Heart left ventricle (tissue), 16 donors: ENCODE results near the gene C4orf54. TPM values are rescaled to one million over a fixed set of nuclear protein-coding genes. Genes with fewer than 3 reads are reported as not detected.

Source experiments
- ATAC-seq, 4 donors: fragments of 200-7000 bp; cut with Tn5 transposase; one replicate each; pipeline ENCODE4 v1.9.1; 2020 to 2022; ENCODE audit warnings: moderate library complexity in 4 of 4, mild to moderate bottlenecking in 3 of 4, moderate number of reproducible peaks in 1 of 4
- DNase-seq, 5 donors: peaks; one replicate each; pipeline ENCODE4 v3.0.0-alpha.2; 2020
- H3K27ac ChIP-seq, 12 donors: fragments of 200-600 bp; sonication (generic) in 4 of 12; one replicate each; pipeline versions ENCODE4 v1.5.0 to v1.8.0; 2016 to 2022; ENCODE audit warnings: mild to moderate bottlenecking in 2 of 12
- H3K27me3 ChIP-seq, 9 donors: fragments of 200-600 bp; sonication (generic) in 2 of 9; one replicate each; pipeline versions ENCODE4 v1.5.1 to v1.8.0; 2016 to 2022; ENCODE audit warnings: mild to moderate bottlenecking in 3 of 9
- H3K36me3 ChIP-seq, 9 donors: fragments of 200-600 bp; sonication (generic) in 2 of 9; one replicate each; pipeline versions ENCODE4 v1.5.0 to v1.8.0; 2018 to 2022; ENCODE audit warnings: mild to moderate bottlenecking in 2 of 9
- H3K4me1 ChIP-seq, 12 donors: fragments of 200-600 bp; sonication (generic) in 4 of 12; one replicate each; pipeline versions ENCODE4 v1.5.0 to v1.8.0; 2016 to 2022; ENCODE audit warnings: mild to moderate bottlenecking in 3 of 12
- H3K4me3 ChIP-seq, 12 donors: fragments of 200-600 bp; sonication (generic) in 4 of 12; one replicate each; pipeline versions ENCODE4 v1.5.0 to v1.8.0; 2017 to 2022; ENCODE audit warnings: mild to moderate bottlenecking in 9 of 12, moderate library complexity in 4 of 12
- H3K9me3 ChIP-seq, 12 donors: fragments of 200-600 bp; sonication (generic) in 4 of 12; one replicate each; pipeline versions ENCODE4 v1.5.0 to v1.8.0; 2016 to 2022; ENCODE audit warnings: mild to moderate bottlenecking in 1 of 12
- POLR2A ChIP-seq, 2 donors: fragments of 450-650 bp; IDR thresholded peaks; one replicate each; pipeline ENCODE4 v1.6.1; 2017; ENCODE audit warnings: antibody characterized with exemption in 2 of 2, mild to moderate bottlenecking in 2 of 2, moderate library complexity in 2 of 2
- WGBS, 4 donors: extraction: QIAGEN DNeasy Blood & Tissue Kit in 2 of 4; methylation state at CpG; one replicate each; pipeline versions ENCODE4 v1.1.5 to v1.1.7; 2013 to 2018; 5-methylcytosine and 5-hydroxymethylcytosine counted together
- intact Hi-C, 10 donors: fragments of 100-400 bp; cut with DNase I; formaldehyde crosslinking; loops; one replicate each; pipeline versions ENCODE4 v1.11.1 to v1.14.2; 2022
- polyA plus RNA-seq, 2 donors: library from polyadenylated mRNA; stranded (reverse); fragments of 200-250 nt; gene quantifications; one replicate each; pipeline ENCODE4 v1.2.3, GENCODE V29; 2013
- total RNA-seq, 9 donors: library from RNA; depleted of rRNA in 2 of 9; stranded (reverse); fragments of >200 nt in 2 of 9; fragmentation: NEBNext Ultra II Directional in 3 of 9; extraction: Animal tissue kit (Norgen Biotek cat#: 25700) in 3 of 9; gene quantifications; one replicate each; pipeline versions ENCODE4 v1.1.0 to v1.2.4, GENCODE V29; 2016 to 2023
- TF ChIP-seq, protein P1 (sequence below), 12 donors: fragments of 200-600 bp; sonication (generic) in 4 of 12; IDR thresholded peaks; one replicate each; pipeline versions ENCODE4 v1.5.0 to v1.8.0; 2018 to 2022; ENCODE audit warnings: antibody characterized with exemption in 12 of 12, mild to moderate bottlenecking in 5 of 12
- donor health status: ischemic (EF 13 %, LVEDD 7.1; RV severe dilation, severe dysfunction).
- donor health status: healthy with polysubstance abuse.
- donor health status: DM: no; HTN: yes; CAD: no.
- donor health status: DM: no; HTN: no; CAD: no.
- donor health status: ischemic (EF 25% LVEDD 6.9; RV normal size, moderate dysfunction).
- donor health status: ischemic (EF 25% LVEDD 5.7; RV mildly dilated, moderate dysfunction).
- donor health status: healthy.
- donor health status: DM: yes; HTN: yes; CAD: no.
- donor health status: ischemic (EF 35%, LVEDD 5.7; RV mildly dilated, moderate dysfunction).
- donor health status: nonischemic (EF 11% LVEDD 7.7; RV severe dilation, severe dysfunction).
- donor health status: DM: yes; HTN: yes; CAD: no.
- donor health status: PGD.
- donor health status: ischemic (EF 29% LVEDD 5.4; RV normal size, mild dysfunction).
- donor health status: nonischemic (EF 23%, LVEDD 6.1; RV moderate dilation, normal function).

Gene C4orf54
- total and polyA plus RNA-seq, 11 donors: 0.60 to 112 (median 1.9) TPM

- Histone ChIP-seq H3K27ac (no peak overlapping the region), H3K9me3 (peaks cover 0 to 34% (median 15%) of the 10 kb centered on the region in 12 donors), H3K4me3 (no peak overlapping the region), H3K4me1 (peaks cover 0 to 19% (median 0%) of the 10 kb centered on the region in 12 donors), H3K36me3 (no peaks in the 10 kb centered on the region), H3K27me3 (no peaks in the 10 kb centered on the region)
- DNase-seq (no peak), ATAC-seq (peak in 1 of 4 donors; percentile 28)
- intact Hi-C loops: loop anchor here in 2 of 10 donors (10.0 kb wide), 2 partner anchors 46 to 106 kb away; partner anchors contain the start of gene TRMT10A (in 1 of the 2)
- no peak for TF ChIP-seq POLR2A (IDR thresholded peaks at IDR 0.05)
- TF ChIP-seq, protein P1, sequence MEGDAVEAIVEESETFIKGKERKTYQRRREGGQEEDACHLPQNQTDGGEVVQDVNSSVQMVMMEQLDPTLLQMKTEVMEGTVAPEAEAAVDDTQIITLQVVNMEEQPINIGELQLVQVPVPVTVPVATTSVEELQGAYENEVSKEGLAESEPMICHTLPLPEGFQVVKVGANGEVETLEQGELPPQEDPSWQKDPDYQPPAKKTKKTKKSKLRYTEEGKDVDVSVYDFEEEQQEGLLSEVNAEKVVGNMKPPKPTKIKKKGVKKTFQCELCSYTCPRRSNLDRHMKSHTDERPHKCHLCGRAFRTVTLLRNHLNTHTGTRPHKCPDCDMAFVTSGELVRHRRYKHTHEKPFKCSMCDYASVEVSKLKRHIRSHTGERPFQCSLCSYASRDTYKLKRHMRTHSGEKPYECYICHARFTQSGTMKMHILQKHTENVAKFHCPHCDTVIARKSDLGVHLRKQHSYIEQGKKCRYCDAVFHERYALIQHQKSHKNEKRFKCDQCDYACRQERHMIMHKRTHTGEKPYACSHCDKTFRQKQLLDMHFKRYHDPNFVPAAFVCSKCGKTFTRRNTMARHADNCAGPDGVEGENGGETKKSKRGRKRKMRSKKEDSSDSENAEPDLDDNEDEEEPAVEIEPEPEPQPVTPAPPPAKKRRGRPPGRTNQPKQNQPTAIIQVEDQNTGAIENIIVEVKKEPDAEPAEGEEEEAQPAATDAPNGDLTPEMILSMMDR (IDR thresholded peaks at IDR 0.05): no peak
- WGBS, 4 donors: 24 to 51% (median 43%) methylated on average over 4 to 5 of the region's 5 CpGs
Measured at GRCh38 chr4:99670409-99671073, 12.9 kb upstream of the C4orf54 start.

DNA sequence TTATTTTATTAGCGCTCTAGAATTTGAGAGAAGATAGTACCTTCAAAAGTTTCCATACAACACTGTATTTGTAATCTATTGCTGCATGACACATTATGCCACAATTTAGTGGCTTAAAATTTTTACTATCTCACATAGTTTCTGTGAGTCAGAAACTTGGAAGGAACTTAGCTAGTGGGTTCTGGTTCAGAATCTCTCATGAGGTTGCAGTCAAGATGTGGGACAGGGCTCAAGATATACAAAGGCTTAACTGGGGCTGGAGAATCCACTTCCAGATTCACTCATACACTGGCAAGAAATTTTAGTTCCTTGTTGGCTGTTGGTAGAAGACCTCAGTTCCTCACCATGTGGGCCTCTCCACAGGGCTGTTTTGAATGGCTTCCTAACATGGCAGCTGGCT is 11.5 kb upstream of the C4orf54 start:
- no peak for ATAC-seq
- TF ChIP-seq, protein P1 (IDR thresholded peaks at IDR 0.05): no peak
- TF ChIP-seq POLR2A (IDR thresholded peaks at IDR 0.05): no peak
- WGBS, 4 donors: 96 to 100% (median 97%) methylated on average over 1 of the region's 1 CpG

DNA sequence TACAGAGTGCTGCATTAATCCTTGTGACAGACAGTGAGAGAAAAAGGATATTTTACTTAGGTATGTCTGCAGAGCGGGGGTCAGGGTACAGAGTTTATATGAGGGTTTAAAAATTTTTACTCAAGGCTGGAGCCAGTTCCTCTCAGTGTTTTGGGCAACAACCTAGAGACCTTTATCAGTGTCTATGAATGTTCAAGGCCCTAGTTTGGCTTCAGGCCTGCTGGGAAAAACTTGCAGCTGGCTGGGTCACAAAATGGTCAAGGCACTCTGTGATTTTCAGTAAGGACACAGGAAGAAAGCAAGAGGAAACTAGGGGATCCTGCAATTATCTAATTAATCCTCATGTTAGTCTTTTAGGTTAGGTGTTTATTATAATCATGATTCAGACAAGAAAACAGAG is 10.8 kb upstream of the C4orf54 start:
- Histone ChIP-seq H3K36me3 (no peaks in the 10 kb centered on the region), H3K4me3 (no peak overlapping the region), H3K4me1 (peaks cover 0 to 19% (median 0%) of the 10 kb centered on the region in 12 donors), H3K9me3 (peaks cover 0 to 23% (median 13%) of the 10 kb centered on the region in 12 donors), H3K27ac (peak overlapping the region in 3 of 12 donors; percentile 15 to 46 (median 35)), H3K27me3 (no peaks in the 10 kb centered on the region)
- DNase-seq (no peak), ATAC-seq (peak in 1 of 4 donors; percentile 61)
- 75 to 81% (median 78%) methylated on average over 1 of the region's 1 CpG for WGBS, 4 donors
- intact Hi-C loops: no loop called here
- TF ChIP-seq POLR2A (IDR thresholded peaks at IDR 0.05): no peak

More for the DNA sequence above, 11.5 kb upstream of the C4orf54 start:
- Histone ChIP-seq H3K9me3 (peaks cover 0 to 29% (median 15%) of the 10 kb centered on the region in 12 donors), H3K27ac (no peak overlapping the region), H3K4me3 (no peak overlapping the region), H3K4me1 (peaks cover 0 to 19% (median 0%) of the 10 kb centered on the region in 12 donors), H3K36me3 (no peaks in the 10 kb centered on the region), H3K27me3 (no peaks in the 10 kb centered on the region)
- DNase-seq: no peak
- intact Hi-C loops: no loop called here

- peaks cover 0 to 18% (median 0%) of the 10 kb centered on the region in 12 donors for H3K4me1 ChIP-seq
- ATAC-seq (no peak), DNase-seq (no peak)
- no peak for TF ChIP-seq POLR2A (IDR thresholded peaks at IDR 0.05)
- TF ChIP-seq, protein P1 (IDR thresholded peaks at IDR 0.05): no peak
- H3K4me3 ChIP-seq: no peak overlapping the region
- H3K9me3 ChIP-seq: peaks cover 0 to 3% (median 0%) of the 10 kb centered on the region in 12 donors
- intact Hi-C loops: no loop called here
- 67 to 78% (median 69%) methylated on average over 1 of the region's 1 CpG for WGBS, 4 donors
- H3K36me3 ChIP-seq: no peaks in the 10 kb centered on the region
- no peaks in the 10 kb centered on the region for H3K27me3 ChIP-seq
- no peak overlapping the region for H3K27ac ChIP-seq
Measured at GRCh38 chr4:99665983-99666382, 8.4 kb upstream of the C4orf54 start.
